Measurements from ENCODE around the gene HS3ST5.

DNA sequence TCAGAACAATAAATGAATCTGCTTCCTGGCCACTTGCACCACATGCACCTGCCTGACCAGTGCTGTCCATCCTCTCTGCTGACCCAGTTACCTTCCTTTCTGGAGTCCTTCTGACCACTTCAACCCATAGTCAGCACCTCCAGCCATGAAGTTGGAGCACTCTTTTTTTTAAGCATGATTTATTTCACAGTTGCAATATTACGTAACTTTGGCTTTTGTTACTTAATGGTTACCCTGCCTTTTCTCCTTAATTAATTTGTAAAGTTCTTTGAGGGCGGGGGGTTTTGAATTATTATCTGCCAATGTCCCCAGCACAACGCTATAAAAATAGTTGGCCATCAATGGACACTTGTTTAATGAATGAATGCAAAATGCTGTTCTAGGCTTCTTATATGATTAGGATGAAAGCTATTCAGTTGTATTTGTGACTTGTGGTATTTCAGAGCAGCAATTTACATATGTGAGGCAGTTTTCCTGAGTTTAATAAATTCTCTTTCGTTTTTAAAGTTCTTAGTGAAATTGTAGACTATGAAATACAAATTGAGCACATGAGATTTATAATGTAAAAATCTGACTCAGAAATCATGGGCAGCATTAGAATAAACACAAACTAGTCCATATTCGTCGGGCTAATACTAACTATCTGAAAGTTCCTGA lies 180.0 kb downstream of the HS3ST5 start:
- TF ChIP-seq, protein P1, sequence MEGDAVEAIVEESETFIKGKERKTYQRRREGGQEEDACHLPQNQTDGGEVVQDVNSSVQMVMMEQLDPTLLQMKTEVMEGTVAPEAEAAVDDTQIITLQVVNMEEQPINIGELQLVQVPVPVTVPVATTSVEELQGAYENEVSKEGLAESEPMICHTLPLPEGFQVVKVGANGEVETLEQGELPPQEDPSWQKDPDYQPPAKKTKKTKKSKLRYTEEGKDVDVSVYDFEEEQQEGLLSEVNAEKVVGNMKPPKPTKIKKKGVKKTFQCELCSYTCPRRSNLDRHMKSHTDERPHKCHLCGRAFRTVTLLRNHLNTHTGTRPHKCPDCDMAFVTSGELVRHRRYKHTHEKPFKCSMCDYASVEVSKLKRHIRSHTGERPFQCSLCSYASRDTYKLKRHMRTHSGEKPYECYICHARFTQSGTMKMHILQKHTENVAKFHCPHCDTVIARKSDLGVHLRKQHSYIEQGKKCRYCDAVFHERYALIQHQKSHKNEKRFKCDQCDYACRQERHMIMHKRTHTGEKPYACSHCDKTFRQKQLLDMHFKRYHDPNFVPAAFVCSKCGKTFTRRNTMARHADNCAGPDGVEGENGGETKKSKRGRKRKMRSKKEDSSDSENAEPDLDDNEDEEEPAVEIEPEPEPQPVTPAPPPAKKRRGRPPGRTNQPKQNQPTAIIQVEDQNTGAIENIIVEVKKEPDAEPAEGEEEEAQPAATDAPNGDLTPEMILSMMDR (conservative IDR thresholded peaks at IDR 0.05), result no peak
- no peak for TF ChIP-seq EZH2 (IDR thresholded peaks at IDR 0.05; ENCODE audit: low read depth)

Data from PC-9 (cell line).